HG02943 (cell line): Measurements from ENCODE around the gene IQGAP2.
"Not testable (repeated sequence)": the region's sequence is repeated elsewhere in the genome, so short reads cannot be mapped to it uniquely, and the experiment has no call there.

Experiments
- ATAC-seq: cut with Tn5 transposase; IDR thresholded peaks from one replicate; pipeline ENCODE4 v1.9.1; 2021; ENCODE audit warnings: mild to moderate bottlenecking, low read depth, moderate library complexity; ENCODE audit not compliant: unreplicated experiment

The IQGAP2 gene, protein sequence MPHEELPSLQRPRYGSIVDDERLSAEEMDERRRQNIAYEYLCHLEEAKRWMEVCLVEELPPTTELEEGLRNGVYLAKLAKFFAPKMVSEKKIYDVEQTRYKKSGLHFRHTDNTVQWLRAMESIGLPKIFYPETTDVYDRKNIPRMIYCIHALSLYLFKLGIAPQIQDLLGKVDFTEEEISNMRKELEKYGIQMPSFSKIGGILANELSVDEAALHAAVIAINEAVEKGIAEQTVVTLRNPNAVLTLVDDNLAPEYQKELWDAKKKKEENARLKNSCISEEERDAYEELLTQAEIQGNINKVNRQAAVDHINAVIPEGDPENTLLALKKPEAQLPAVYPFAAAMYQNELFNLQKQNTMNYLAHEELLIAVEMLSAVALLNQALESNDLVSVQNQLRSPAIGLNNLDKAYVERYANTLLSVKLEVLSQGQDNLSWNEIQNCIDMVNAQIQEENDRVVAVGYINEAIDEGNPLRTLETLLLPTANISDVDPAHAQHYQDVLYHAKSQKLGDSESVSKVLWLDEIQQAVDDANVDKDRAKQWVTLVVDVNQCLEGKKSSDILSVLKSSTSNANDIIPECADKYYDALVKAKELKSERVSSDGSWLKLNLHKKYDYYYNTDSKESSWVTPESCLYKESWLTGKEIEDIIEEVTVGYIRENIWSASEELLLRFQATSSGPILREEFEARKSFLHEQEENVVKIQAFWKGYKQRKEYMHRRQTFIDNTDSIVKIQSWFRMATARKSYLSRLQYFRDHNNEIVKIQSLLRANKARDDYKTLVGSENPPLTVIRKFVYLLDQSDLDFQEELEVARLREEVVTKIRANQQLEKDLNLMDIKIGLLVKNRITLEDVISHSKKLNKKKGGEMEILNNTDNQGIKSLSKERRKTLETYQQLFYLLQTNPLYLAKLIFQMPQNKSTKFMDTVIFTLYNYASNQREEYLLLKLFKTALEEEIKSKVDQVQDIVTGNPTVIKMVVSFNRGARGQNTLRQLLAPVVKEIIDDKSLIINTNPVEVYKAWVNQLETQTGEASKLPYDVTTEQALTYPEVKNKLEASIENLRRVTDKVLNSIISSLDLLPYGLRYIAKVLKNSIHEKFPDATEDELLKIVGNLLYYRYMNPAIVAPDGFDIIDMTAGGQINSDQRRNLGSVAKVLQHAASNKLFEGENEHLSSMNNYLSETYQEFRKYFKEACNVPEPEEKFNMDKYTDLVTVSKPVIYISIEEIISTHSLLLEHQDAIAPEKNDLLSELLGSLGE (N-terminal part only)

DNA sequence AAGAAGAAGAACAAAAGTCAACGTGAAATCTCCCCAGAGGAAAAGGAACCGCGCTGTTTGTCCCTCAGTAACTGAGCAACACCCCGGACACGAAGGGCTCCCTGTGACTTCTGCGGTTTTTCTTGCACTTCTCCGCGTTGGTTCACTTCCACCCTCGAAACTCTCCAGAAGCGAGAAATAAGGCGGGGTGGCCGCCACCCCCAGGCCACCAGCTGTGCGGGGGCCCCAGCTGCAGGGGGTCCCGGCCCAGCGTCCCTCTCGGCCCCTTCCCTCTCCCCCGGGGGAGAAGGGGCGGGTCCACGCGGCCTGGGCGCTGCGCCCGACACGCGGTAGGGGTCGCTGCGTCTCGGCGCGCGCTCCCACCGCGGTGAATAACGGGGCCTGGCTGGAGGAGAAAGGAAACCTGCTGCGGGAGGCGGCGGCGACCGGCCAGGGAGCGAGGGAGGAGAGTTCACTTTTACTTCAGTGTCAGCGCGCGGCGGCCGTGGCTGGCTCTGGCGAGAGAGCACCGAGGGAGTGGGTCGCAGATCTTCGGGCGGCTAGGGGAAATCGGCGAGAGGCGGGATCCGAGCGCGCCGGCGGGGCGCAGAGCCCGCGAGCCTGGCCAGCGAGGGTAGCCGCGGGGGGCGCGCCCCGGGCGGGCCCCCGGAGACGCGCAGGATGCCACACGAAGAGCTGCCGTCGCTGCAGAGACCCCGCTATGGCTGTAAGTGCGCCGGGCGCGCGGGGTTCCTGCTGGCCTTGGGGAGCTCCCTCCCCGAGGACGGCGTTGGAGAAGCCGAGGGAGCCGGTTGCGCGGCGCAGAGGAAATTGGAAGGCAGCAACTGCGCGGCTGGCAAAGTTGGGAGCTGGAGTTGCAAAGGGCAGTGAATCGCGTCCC is at the start of gene IQGAP2:
TSS of gene IQGAP2 (plus strand) at position 400 of the 880 bp plus-strand sequence. CDS start at position 661, 261 bp downstream.
- ATAC-seq, result peak; percentile 44

GRCh38 chr5:76356887-76357286 is 46.2 kb upstream of the IQGAP2 start:
- no peak for ATAC-seq

DNA sequence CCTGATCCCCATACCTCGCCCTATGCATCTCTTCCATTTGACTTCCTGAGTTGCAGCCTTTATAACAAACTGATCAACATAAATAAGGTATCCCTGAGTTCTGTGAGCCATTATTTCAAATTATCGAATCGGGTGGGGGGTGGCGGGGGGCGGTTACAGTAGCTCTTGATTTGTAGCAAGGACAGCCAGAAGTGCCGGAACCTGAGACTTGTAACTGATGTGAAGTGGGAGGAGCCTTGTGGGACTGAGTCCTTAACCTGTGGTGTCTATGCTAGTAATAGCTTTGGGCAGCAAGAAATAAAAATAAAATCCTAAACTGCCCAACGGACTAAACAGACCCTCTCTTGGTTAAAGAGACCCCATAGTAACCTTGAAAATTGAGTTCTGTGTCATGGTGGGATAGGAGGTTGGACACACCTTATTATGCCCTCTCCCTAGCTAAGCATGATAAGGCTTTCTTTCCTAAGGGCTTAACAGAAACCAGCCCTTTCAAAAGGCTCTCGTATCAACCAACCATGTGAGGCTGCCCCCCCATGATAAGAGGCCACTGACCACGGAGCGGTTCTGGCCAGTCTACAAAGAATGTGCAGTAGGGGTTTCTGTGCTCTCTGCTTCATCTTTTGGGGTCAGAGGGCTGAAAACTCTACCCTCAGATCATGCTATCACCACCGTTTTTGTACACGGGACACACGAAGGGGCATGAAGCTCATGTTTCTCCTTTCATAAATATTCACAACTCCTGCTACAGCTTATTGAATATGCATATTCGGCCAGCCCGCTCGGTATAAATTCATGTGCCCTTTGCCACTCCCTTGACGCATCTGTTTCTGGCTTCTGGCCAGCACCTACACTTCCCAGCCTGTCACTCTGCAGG is 39.5 kb upstream of the IQGAP2 start:
- no peak for ATAC-seq

- no peak for ATAC-seq
These were observed 38.9 kb upstream of the IQGAP2 start for GRCh38 chr5:76364226-76364589.

DNA sequence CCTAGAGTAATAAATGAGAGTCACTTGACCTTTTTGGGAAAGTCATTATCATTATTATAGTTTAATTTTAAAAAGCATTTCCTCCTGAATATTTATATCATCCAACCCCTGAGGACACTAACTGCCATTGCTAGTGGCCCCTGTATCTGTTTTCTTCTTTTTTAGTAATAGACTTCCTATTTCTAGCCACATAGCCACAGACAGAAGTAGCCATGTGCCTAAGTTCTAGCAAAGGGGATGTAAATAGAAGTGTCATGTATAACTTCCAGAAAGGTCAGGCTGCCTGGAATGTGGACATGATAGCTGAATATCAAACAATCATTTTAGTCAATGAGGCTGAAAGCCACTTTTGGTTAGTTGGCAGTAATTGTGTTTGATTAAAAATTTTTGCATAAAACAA is 37.5 kb upstream of the IQGAP2 start:
- no peak for ATAC-seq

GRCh38 chr5:76366596-76366995 is 36.5 kb upstream of the IQGAP2 start:
- no peak for ATAC-seq

DNA sequence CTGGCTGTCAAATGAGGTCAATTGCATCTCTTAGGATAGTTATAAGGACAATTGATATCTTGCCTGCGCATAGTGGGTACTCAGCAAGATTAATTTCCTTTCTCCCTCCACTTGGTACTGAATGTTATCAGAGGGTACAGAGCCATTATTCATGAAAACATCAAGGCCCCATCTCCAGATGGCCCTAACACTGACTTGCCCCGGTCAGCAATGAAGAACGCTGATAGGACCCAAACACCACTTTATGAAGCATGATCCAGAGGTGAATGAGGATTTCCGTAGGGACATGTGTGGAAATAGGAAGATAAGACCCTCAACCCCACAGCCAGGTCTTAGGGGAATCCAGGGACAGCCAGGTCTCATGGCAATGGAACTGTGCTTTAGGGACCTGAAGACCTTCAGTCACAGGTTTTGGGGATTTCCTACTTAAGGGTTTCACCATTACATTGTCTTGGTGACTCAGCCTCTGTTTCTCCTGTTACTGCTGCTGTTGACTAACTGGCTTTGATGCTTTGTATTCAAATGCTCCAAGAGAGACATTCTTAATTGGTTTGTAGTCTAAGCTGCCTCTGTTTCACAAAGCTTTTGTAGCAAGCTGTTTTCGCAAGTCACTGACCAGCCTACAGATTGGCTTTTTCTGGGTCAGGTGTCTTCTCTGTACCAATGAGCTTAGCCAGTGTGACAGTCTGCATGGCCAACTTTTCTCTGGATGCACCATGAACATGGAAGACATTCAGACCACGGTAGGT is 35.3 kb upstream of the IQGAP2 start:
- ATAC-seq, result no peak

- ATAC-seq, result no peak
These were observed 34.1 kb upstream of the IQGAP2 start for GRCh38 chr5:76368941-76369340.

DNA sequence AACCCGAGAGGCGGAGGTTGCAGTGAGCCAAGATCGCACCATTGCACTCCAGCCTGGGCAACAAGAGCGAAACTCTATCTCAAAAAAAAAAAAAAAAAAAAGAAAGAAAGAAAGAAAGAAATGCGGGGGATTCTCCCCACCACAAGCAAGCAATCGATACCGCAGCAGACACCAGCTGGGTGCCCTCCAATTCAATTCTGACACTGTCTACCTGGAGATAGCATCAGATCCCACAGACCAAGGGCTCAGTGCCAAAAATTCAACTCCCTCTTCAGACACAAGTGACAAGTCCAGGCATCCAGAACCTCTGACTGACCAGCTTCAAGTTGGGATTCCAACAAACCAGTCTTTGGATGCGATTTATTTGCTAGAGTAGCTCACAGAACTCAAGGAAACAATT is 33.4 kb upstream of the IQGAP2 start:
- not testable (repeated sequence) for ATAC-seq

DNA sequence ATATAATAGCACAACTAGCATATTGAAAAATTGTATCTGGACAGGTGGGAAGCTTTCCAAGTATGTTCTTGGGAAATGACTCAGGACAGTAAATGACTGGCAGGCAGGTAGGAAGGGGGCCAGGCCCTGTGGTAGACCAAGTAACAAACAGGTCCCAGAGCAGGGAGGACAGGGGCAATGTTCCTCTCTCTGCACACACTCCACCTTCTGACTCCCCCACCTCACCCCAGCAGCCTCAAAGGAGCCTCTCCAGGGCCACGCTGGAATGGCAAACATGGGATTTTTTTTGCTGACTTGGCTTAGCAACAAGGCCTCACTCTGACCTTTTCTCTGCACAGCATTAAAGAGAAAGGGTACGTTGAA is 31.1 kb upstream of the IQGAP2 start:
- no peak for ATAC-seq

DNA sequence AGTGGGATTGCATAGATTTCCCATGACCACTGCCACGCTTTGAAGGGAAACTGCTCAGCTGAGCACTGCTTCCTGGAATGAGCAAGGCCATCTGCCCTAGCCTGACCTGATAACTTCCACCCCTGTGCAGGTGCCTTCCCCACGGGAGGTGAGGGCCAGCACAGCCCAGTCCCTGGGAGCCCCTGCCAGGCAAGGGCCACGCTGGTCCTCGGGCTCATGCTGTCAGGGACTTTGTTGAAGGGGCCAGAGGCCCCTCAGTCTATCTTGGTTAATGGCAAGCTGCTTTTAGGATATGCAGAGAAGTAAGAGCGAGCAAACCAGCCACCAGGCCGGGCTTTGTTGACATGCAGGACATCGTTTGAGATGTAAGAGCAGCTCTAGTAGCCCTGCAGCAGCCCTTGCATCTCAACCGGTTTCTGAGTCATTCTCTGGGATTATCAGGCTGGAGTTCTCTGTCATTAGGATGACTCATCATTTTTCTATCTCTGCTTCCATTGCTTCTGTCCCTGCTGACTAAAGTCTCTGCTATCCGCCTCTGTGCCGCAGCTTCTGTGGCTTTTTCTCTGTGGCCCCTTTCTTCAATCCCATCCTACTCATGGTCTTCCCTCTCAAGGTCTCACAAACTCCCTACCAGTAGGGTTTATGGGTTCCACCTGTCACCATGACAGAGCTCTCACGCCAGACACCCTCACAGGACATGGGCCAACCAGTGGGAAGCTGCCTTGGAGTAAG is 30.6 kb upstream of the IQGAP2 start:
- no peak for ATAC-seq

- ATAC-seq, result no peak
These were observed 26.8 kb upstream of the IQGAP2 start for GRCh38 chr5:76376148-76376865.

DNA sequence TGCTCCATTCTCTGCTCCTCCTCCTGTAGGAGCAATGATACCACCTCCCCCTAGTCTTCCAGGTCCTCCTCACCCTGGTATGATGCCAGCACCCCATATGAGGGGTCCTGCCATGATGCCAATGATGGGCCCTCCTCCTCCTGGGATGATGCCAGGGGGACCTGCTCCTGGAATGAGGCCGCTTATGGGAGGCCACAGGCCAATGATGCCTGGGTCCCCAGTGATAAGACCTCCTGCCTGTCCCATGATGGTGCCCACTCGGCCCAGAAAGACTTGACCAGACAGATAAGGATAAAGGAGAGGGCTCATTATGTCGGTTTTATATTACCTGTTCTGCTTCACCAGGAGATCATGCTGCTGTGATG is 26.2 kb upstream of the IQGAP2 start:
- ATAC-seq, result no peak

DNA sequence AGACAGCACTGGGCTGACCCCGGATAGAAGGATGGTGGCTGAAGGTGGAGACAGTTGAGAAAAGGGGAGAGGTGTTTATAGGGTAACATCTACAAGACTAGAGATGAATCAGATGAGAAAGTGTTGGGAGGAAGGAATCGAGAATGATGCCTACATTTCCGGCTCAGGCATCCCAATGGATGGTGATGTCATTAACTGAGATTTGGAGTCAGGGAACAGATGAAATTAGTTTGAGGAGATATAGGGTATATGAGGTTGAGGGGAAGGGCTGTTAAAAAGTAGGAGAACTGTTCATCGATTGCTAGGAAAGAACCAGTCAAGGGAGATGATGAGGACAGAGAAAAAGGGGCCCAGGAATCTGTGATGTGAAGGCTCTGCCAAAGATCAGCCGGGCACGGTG is 24.7 kb upstream of the IQGAP2 start:
- ATAC-seq, result no peak

DNA sequence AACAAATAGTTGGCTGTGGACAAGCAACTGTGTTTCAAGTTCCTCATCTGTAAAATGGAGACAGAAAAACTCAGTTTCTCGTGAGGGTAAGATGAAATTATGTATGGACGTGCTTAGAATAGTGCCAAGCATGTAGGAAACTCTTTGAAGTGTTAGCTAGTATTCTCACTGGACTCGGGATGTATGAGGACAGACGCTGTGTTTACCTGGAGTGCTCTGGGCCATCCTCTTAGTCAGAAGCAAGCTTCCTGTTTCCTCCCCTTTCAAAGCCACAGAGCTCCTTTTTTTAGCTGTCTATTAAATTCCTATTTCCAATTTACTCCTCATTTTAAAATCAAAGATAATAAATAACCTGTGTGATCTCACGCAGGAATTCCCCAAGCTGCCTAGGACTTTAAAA is 23.8 kb upstream of the IQGAP2 start:
- ATAC-seq, result no peak

- ATAC-seq, result no peak
These were observed 23.2 kb upstream of the IQGAP2 start for GRCh38 chr5:76379855-76380254.
